HG03457 (cell line): Measurements from ENCODE around the gene WDR13.

Experiments
- ATAC-seq: cut with Tn5 transposase; IDR thresholded peaks from one replicate; pipeline ENCODE4 v1.9.1; 2021; ENCODE audit warnings: moderate number of reproducible peaks; ENCODE audit not compliant: unreplicated experiment

WDR13 gene

GRCh38 chrX:48592971-48593370, 4.3 kb upstream of the WDR13 start:
- no peak for ATAC-seq

GRCh38 chrX:48595929-48596328, 1.4 kb upstream of the WDR13 start:
- ATAC-seq, result no peak

- ATAC-seq, result no peak
Observed at GRCh38 chrX:48598614-48599013, 1.3 kb downstream of the WDR13 start.

GRCh38 chrX:48599341-48599740, 2.0 kb downstream of the WDR13 start:
- no peak for ATAC-seq

- no peak for ATAC-seq
Observed at GRCh38 chrX:48600226-48600625, 2.9 kb downstream of the WDR13 start.

- no peak for ATAC-seq
Observed at GRCh38 chrX:48601741-48602394, 4.6 kb downstream of the WDR13 start.

GRCh38 chrX:48604701-48605100, 7.4 kb downstream of the WDR13 start:
- no peak for ATAC-seq

- ATAC-seq, result no peak
Observed at GRCh38 chrX:48606091-48606490, 8.8 kb downstream of the WDR13 start.

GRCh38 chrX:48611703-48612102, 14.4 kb downstream of the WDR13 start:
- ATAC-seq, result no peak

GRCh38 chrX:48613502-48614160, 16.3 kb downstream of the WDR13 start:
- ATAC-seq, result no peak

GRCh38 chrX:48616576-48616975, 19.3 kb downstream of the WDR13 start:
- no peak for ATAC-seq

- no peak for ATAC-seq
Observed at GRCh38 chrX:48617542-48618340, 20.4 kb downstream of the WDR13 start.

GRCh38 chrX:48626401-48627298, 29.4 kb downstream of the WDR13 start:
- no peak for ATAC-seq

- ATAC-seq, result peak; percentile 61
Observed at GRCh38 chrX:48631376-48632090, 34.2 kb downstream of the WDR13 start.

GRCh38 chrX:48632207-48632606, 34.9 kb downstream of the WDR13 start:
- ATAC-seq, result no peak

- ATAC-seq, result no peak
Observed at GRCh38 chrX:48636301-48636700, 39.0 kb downstream of the WDR13 start.

- no peak for ATAC-seq
Observed at GRCh38 chrX:48636776-48637175, 39.5 kb downstream of the WDR13 start.

- no peak for ATAC-seq
Observed at GRCh38 chrX:48645669-48646068, 48.4 kb downstream of the WDR13 start.

GRCh38 chrX:48648336-48648751, 51.1 kb downstream of the WDR13 start:
- ATAC-seq, result no peak

GRCh38 chrX:48649102-48649501, 51.8 kb downstream of the WDR13 start:
- no peak for ATAC-seq
